ENCODE measurements around the gene GALNT14.

Gene GALNT14

GRCh38 chr2:30883184-30883583 is 255.1 kb downstream of the GALNT14 start:
- no peak for DNase-seq

- DNase-seq: no peak
Measured at GRCh38 chr2:30880516-30880915, 257.7 kb downstream of the GALNT14 start.

DNA sequence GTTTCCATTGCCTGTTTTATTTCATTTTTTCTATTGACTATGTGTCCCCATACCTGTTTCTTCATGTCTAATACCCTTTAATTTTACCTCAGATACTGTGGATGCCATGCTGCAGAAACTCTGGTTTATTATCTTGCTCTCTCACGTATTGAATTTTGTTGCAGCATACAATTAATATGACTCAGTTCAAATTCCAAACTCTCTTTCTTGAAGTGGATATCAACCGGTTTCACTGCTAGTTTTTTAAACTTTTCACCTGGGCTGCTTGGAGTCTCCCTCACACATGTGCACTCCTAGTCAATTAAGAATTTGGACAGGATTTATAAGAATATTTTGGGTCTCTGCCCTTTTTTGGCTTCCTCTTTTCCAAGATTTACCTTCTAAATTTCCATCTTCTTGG is 260.4 kb downstream of the GALNT14 start:
- no peak for DNase-seq

GRCh38 chr2:30872797-30873196 is 265.4 kb downstream of the GALNT14 start:
- DNase-seq: no peak

DNA sequence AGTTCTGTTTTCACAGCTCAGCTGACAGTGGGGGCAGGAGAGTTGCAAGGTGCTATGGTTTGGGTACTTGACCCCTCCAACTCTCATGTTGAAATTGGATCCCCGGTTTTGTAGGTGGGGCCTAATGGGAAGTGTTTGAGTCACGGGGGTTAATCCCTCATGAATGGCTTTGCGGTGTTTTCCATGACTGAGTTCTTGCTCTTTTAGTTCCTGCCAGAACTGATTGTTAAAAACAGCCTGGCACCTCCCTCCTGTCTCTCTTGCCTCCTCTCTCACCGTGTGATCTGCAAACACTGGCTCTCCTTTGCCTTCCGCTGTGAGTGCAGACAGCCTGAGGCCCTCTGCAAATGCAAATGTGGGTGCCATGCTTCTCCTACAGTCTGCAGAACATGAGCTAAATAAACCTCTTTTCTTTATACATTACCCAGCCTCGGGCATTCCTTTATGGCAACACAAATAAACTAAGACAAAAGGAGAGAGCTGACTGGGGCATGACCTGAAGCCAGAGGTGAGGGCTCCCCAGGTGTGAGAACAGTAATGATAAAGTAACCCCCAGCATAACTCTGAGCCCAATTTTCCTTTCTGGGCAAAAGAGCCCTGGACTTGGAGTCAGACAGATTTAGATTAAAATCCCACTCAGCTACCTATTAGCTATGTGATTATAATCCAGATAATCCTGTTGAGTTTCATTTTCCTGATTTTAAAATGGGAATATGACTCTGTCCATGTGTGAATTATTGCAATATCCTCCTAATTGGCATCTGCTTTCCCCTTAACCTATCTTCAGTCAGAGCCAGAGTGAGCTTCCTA is 266.1 kb downstream of the GALNT14 start:
- peak; percentile 26 for DNase-seq

DNA sequence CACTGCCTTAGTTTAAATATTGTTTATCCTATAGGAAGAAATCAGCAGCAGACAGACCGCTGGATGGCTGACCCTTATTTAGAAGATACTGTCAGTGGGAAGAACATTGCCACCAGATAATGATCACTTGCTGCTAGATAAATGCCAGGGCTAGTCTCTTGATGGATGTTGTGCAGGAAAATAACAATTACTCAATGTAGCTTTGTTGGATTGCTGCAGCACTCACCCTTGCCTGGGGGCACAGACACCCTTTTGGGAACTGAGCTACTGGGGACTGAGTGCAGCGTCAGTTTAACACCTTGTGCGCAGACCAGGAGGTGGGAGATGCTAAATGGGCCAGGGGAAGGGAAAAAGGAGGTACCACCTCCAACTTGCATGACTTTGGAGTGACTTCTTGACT is 266.8 kb downstream of the GALNT14 start:
- DNase-seq: no peak

DNA sequence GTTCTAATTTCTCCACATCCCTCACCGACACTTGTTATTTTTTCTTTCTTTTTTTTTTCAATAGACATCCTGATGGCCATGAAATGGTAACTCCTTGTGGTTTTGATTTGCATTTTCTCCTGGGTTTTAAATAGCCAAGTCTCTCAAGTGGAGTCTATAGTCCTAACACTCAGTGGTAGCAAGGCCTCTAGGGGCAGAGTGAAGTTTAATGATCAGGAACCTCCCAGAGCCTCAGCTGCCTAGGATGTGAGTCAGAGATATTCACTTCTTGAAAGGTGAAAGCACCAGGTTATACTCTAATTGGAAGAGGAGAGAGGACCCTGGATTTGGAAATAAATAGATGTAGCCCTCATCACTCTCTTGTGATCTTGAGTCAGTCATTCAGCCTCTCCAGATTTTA is 268.3 kb downstream of the GALNT14 start:
- no peak for DNase-seq

- no peak for DNase-seq
Measured at GRCh38 chr2:30867385-30867784, 270.9 kb downstream of the GALNT14 start.

GRCh38 chr2:30866974-30867373 is 271.3 kb downstream of the GALNT14 start:
- DNase-seq: no peak

- no peak for DNase-seq
Measured at GRCh38 chr2:30865892-30866681, 272.2 kb downstream of the GALNT14 start.

DNA sequence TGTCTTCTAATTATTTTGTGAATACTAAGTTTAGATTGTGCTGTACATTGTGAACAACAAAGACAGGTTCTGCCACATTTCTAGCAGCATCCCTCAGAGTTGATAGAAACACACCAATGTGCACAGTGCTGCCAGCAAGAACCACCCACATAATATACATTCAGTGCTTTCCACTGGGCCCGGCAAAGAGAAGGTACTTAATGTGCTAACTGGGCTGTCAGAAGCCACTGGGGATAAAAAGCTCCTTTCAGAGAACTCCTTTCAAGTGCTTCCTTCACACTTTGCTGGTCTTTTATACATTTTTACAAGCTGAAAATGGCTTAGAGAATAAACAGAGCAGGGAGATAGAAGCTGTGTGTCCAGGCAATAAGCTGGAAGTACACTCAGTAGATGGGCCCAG is 273.0 kb downstream of the GALNT14 start:
- DNase-seq: no peak

GRCh38 chr2:30862054-30862651 is 276.1 kb downstream of the GALNT14 start:
- DNase-seq: peak; percentile 61

GRCh38 chr2:30860726-30861125 is 277.5 kb downstream of the GALNT14 start:
- no peak for DNase-seq

Measured in NCI-H1092 (cell line).